SJSA1 (cell line): ENCODE measurements around the gene SH3BP2. TPM values are rescaled to one million over a fixed set of nuclear protein-coding genes. Genes with fewer than 3 reads are reported as not detected.

Experiments used
- DNase-seq, 2 experiments: peaks; one replicate each; pipeline ENCODE4 v3.0.0-alpha.2; 2015 to 2020; ENCODE audit warnings: low spot score in 2 of 2, low read depth in 1 of 2
- H3K27ac ChIP-seq: fragments of 250-450 bp; sonication (Bioruptor Pico); 2 replicates; pipeline ENCODE4 v1.5.1; 2020; ENCODE audit warnings: mild to moderate bottlenecking, moderate library complexity
- H3K27me3 ChIP-seq: fragments of 250-450 bp; sonication (Bioruptor Pico); replicated peaks from 2 replicates; pipeline ENCODE4 v1.5.1; 2020; ENCODE audit warnings: mild to moderate bottlenecking, moderate library complexity
- H3K36me3 ChIP-seq: fragments of 250-450 bp; sonication (Bioruptor Pico); 2 replicates; pipeline ENCODE4 v1.5.1; 2020; ENCODE audit warnings: mild to moderate bottlenecking
- H3K4me1 ChIP-seq: fragments of 250-450 bp; sonication (Bioruptor Pico); replicated peaks from 2 replicates; pipeline ENCODE4 v1.6.1; 2021; ENCODE audit warnings: mild to moderate bottlenecking
- H3K4me3 ChIP-seq: fragments of 250-450 bp; sonication (Bioruptor Pico); 2 replicates; pipeline ENCODE4 v1.5.1; 2020; ENCODE audit warnings: mild to moderate bottlenecking
- H3K9me3 ChIP-seq: fragments of 250-450 bp; sonication (Bioruptor Pico); replicated peaks from 2 replicates; pipeline ENCODE4 v1.5.1; 2020; ENCODE audit warnings: mild to moderate bottlenecking
- total RNA-seq: library from RNA; depleted of rRNA; stranded (reverse); fragments of >200 nt; shearing (Covaris generic); gene quantifications from 2 replicates; pipeline ENCODE4 v1.2.3, GENCODE V29; 2014

SH3BP2 gene
- total RNA-seq, 1 experiment from 2014 or later = 7.6 TPM

DNA sequence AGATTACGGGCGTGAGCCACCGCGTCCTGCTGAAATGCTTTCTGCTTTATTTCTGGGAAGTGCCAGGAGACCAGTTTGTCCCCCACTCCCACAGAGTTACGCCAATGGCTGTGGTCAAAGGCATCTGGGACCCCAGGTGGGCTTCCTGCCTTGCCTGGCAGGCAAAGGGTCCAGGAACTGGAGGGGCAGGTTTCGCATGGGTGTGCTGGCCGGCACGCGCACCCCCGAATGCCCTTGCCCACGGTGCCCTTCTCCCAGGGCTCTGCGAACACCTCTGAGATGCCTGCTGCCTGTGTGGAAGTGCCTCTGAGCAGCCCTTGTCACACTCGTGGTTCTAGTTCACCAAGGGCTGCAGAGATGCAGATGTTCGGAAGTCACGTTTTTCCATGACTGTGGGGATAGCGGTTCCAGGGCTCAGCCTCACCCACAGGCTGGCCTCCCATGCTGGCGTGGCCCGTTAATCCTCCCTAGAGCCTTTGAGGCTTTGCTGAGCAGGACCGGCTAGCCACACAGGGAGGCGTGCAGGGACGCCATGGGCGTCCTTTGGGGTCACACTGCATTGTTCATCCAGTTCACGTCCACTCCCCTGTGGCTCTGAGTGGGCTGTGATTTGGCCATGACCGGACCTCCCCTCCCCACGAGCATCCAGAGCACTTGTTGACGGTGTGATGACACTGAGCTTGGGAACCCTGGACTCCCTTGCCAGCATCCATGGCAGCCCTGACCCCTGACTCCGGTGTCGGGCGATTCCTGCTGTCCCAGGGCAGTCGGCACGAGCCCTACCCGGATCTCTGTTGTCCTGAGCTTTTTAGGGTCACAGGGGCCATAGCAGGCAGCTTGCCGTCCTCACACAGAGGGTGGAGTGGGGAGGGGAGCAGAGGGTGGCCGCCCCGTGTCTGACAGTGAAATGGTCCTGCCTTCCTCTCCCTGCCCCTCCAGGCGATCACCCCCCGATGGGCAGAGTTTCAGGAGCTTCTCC is 38.0 kb downstream of the SH3BP2 start:
- Histone ChIP-seq H3K9me3 (no peaks in the 10 kb centered on the region), H3K4me1 (no peaks in the 10 kb centered on the region), H3K27ac (no peak overlapping the region), H3K27me3 (no peaks in the 10 kb centered on the region), H3K36me3 (no peaks in the 10 kb centered on the region; the same call in 1 of the 2 replicates), H3K4me3 (no peak overlapping the region)
- no peak for DNase-seq

DNA sequence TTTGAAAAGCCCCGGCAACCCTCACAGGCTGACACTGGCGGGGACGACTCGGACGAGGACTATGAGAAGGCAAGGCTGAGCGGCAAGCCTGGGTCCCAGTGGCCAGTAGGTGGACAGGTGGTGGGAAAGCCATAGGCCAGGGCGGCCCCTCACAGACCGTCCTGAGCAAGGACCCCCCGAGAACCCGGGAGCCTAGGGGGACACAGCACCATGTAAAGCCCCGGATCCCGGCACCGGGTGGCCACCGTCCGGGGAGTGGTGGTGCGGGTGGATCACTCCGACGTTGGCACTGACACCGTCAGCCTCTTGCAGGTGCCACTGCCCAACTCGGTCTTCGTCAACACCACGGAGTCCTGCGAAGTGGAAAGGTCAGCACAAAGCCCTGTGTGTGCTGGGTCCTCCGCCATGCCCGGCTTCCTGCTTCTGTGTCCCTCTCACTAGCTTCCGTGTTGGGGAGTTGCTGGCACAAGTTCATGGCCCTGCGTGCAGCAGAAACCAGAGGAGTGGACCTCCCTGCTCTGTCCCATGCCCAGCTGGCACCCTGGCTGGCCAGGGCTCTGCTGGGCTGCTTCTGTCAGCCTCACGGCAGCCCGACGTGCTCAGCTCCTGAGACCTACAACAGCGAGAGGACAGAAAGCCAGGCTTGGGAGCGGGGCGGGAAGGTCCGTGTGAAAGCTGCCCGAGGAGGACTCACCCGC is 38.9 kb downstream of the SH3BP2 start:
- Histone ChIP-seq H3K36me3 (no peaks in the 10 kb centered on the region; the same call in 1 of the 2 replicates), H3K4me1 (no peaks in the 10 kb centered on the region), H3K4me3 (no peak overlapping the region), H3K27ac (no peak overlapping the region), H3K9me3 (no peaks in the 10 kb centered on the region), H3K27me3 (no peaks in the 10 kb centered on the region)
- DNase-seq = no peak

GRCh38 chr4:2832309-2832980 is 39.6 kb downstream of the SH3BP2 start:
- no peak for DNase-seq
- H3K27ac ChIP-seq = no peak overlapping the region
- no peaks in the 10 kb centered on the region for H3K27me3 ChIP-seq
- no peaks in the 10 kb centered on the region for H3K9me3 ChIP-seq
- no peak overlapping the region for H3K4me3 ChIP-seq
- H3K36me3 ChIP-seq = no peaks in the 10 kb centered on the region; the same call in 1 of the 2 replicates
- no peaks in the 10 kb centered on the region for H3K4me1 ChIP-seq

DNA sequence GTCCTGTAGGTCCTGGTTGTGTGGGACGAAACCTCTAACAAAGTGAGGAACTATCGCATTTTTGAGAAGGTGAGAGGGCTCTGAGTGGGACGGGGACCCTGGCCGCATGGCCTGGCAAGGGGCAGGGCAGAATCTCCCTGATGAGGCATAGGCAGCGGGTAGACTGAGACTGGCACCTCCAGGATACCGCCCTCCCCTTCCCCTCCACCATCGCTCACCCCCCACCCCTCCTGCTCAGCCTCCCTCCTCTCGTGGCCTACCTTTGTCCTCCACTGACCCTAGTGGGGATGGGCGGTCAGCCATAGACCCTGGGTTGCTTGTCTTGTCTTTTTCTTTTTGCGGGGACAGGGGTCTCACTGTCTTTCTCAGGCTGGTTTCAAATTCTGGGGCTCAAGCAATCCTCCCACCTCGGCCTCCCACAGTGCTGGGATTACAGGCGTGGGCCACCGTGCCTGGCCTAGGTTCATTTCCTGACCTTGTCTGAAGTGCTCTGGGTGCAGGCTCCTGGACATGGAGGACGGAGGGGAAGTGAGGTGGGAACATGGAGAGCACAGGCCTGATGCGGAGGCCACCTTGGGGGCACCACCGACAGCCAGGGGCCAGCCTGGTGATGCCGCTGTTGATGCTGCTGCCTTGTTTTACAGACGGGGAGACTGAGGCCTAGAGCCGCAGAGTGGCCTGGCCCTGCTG is 40.2 kb downstream of the SH3BP2 start:
- Histone ChIP-seq H3K9me3 (no peaks in the 10 kb centered on the region), H3K27ac (no peak overlapping the region), H3K36me3 (no peaks in the 10 kb centered on the region; the same call in 1 of the 2 replicates), H3K4me1 (no peaks in the 10 kb centered on the region), H3K27me3 (no peaks in the 10 kb centered on the region), H3K4me3 (no peak overlapping the region)
- DNase-seq = no peak

DNA sequence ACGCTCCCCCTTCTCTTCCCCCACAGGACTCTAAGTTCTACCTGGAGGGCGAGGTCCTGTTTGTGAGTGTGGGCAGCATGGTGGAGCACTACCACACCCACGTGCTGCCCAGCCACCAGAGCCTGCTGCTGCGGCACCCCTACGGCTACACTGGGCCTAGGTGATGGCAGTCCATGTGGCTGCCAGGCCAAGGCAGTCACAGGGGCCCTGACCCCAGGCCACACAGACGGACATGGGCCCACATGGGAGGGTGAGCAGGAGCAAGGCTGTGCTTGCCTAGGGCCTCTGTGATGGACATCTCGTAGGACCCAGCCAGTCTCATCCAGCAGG is 40.8 kb downstream of the SH3BP2 start:
- H3K4me1 ChIP-seq = no peaks in the 10 kb centered on the region
- H3K4me3 ChIP-seq = no peak overlapping the region
- no peaks in the 10 kb centered on the region; the same call in 1 of the 2 replicates for H3K36me3 ChIP-seq
- no peak overlapping the region for H3K27ac ChIP-seq
- no peaks in the 10 kb centered on the region for H3K9me3 ChIP-seq
- DNase-seq = no peak
- no peaks in the 10 kb centered on the region for H3K27me3 ChIP-seq

DNA sequence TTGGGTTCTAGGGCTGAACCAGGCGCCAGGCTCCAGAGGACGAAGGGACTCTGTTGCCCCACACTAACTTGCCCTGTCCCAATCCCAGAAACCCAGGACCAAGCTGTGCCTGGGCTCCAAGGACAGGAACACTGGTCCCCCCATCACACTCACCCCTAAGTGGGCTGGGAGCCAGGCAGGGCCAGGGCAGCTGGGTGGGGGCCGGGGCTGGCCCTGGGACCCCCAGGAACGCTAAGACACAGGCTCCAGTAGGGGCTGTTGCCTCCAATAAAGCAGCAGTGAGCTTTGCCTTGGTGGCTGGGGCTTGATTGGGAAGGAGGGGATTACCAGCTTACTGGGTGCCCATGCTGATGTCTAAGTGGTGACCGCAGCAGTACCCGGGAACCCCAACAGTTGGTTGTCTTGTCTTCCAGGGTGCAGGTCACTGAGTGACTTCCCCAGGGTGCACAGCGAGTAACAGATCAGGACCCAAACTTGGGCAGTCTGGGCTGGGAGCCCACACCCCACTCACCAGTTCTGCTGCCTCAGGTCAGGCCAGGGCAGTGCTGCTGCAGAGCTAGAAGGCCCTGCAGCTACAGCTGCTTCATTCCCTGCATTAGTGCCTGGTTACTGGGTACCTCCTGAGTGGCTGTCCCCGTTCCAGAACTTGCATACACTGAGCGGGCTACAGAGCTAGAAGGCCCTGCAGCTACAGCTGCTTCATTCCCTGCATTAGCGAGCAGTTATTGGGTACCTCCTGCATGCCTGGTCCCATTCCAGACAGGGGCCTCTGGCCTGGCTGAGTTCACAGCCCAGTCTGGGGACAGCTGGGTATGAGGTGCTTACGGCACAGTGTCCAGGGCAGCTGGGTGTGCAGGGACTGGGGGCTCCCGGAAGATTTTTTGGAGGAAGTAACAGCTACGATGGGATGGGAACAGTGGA is 41.4 kb downstream of the SH3BP2 start:
- no peak for DNase-seq
- Histone ChIP-seq H3K4me1 (no peaks in the 10 kb centered on the region), H3K27ac (no peak overlapping the region), H3K9me3 (no peaks in the 10 kb centered on the region), H3K36me3 (no peaks in the 10 kb centered on the region; the same call in 1 of the 2 replicates), H3K4me3 (no peak overlapping the region), H3K27me3 (no peaks in the 10 kb centered on the region)

DNA sequence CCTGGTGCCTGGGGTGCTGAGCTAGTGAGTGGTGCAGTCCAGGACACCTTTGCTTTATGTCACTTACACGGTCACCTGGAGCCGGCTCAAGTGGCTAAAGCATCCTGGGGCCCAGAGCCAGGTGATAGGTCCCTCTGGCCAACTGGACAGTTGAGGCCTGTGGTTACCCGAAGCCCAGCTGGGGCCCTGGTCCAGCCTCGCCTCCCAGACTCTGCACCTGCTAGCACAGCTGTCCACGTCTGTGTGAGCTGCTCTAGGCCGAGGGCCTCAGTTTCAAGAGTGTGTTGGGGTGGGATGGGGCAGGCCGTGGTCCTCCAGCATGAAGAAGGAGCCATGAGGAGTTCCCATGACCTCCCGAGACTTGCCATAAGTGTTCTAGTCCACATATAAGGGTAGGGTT is 43.1 kb downstream of the SH3BP2 start:
- no peaks in the 10 kb centered on the region for H3K27me3 ChIP-seq
- no peak overlapping the region for H3K27ac ChIP-seq
- H3K4me3 ChIP-seq = no peak overlapping the region
- no peak for DNase-seq
- no peaks in the 10 kb centered on the region for H3K36me3 ChIP-seq
- H3K4me1 ChIP-seq = no peaks in the 10 kb centered on the region
- no peaks in the 10 kb centered on the region for H3K9me3 ChIP-seq

- Histone ChIP-seq H3K36me3 (no peaks in the 10 kb centered on the region), H3K27ac (no peak overlapping the region), H3K9me3 (no peaks in the 10 kb centered on the region), H3K4me3 (no peak overlapping the region), H3K4me1 (no peaks in the 10 kb centered on the region), H3K27me3 (no peaks in the 10 kb centered on the region)
- DNase-seq = no peak
These were observed 43.5 kb downstream of the SH3BP2 start for GRCh38 chr4:2836391-2836859.

DNA sequence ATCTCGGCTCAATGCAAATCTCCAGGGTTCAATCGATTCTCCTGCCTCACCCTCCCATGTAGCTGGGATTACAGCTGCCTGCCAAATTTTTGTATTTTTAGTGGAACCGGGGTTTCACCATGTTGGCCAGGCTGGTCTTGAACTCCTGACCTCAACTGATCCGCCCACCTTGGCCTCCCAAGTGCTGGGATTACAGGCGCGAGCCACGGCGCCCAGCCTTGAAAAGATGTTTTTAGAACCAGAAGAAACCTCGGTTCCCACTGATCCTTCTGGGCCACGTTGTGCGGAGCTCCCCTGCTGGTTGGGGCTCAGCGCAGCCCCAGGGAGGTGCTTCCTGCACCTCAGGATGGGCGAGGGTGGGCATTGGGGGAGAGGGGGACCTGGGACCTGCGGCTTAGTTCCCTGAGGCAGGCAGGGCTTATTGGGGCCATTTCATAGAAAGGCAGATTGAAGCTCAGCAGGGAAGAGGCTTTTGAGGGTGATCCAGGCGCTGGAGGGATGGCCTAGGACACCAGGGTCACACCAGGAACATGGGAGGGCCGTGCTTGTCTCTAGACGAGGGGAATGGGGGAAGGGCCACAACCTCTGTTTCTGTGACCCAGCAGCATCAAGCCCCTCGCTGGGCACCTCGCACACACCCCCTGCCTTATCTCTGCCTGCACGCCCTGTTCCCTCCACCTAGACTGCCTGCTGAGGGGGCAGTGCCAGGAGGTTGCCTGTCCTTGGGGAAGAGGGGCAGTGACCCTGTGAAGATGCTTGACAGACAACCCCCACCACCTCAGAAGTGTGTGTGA is 44.4 kb downstream of the SH3BP2 start:
- Histone ChIP-seq H3K36me3 (no peaks in the 10 kb centered on the region), H3K27ac (no peak overlapping the region), H3K27me3 (no peaks in the 10 kb centered on the region), H3K9me3 (no peaks in the 10 kb centered on the region), H3K4me1 (no peaks in the 10 kb centered on the region), H3K4me3 (no peak overlapping the region)
- DNase-seq = no peak

- Histone ChIP-seq H3K4me1 (peaks cover 5% of the 10 kb centered on the region), H3K27me3 (no peaks in the 10 kb centered on the region), H3K36me3 (no peaks in the 10 kb centered on the region), H3K4me3 (no peak overlapping the region), H3K27ac (no peak overlapping the region), H3K9me3 (no peaks in the 10 kb centered on the region)
- no peak for DNase-seq
These were observed 45.1 kb downstream of the SH3BP2 start for GRCh38 chr4:2837904-2838496.

DNA sequence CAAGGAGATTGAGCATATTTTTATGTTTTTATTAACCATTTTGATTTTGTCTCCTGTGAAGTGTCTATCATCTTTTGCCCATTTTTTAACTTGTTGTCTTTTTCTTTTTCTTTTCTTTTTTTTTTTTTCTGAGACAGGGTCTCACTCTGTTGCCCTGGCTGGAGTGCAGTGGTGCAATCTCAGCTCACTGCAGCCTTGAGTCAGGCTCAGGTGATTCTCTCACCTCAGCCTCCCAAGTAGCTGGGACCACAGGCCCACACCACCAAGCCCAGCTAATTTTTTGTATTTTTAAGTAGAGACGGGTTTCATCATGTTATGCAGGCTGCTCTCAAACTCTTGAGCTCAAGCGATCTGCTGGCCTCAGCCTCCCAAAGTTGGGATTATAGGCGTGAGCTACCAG is 46.2 kb downstream of the SH3BP2 start:
- H3K4me3 ChIP-seq = no peak overlapping the region
- DNase-seq = no peak
- peaks cover 4% of the 10 kb centered on the region; the same call in 1 of the 2 replicates for H3K36me3 ChIP-seq
- no peaks in the 10 kb centered on the region for H3K27me3 ChIP-seq
- H3K4me1 ChIP-seq = peaks cover 6% of the 10 kb centered on the region
- H3K9me3 ChIP-seq = no peaks in the 10 kb centered on the region
- no peak overlapping the region for H3K27ac ChIP-seq
